GM23338 (cell line): ENCODE results near the gene STAT1.

Source experiments
- CTCF ChIP-seq, 2 experiments: fragments of 200-600 bp in 1 of 2; sonication (generic) in 1 of 2; conservative IDR thresholded peaks; 2 replicates each; pipeline versions ENCODE4 v1.5.1 to v1.6.1; 2016 to 2017; ENCODE audit warnings: antibody characterized with exemption in 2 of 2, low read depth in 2 of 2, mild to moderate bottlenecking in 2 of 2, moderate library complexity in 1 of 2
- STAT1 ChIP-seq: IDR thresholded peaks from one replicate; pipeline ENCODE4 v1.6.1; 2016; ENCODE audit warnings: antibody characterized with exemption; ENCODE audit not compliant: unreplicated experiment
- ZNF462 ChIP-seq: fragments of 250-450 bp; sonication (Bioruptor Pico); IDR thresholded peaks from 2 replicates; pipeline ENCODE4 v1.5.0; 2020; ENCODE audit warnings: mild to moderate bottlenecking, moderate library complexity

- TF ChIP-seq CTCF (conservative IDR thresholded peaks at IDR 0.05; ENCODE audit: low read depth in 2 of 2) (no peak), ZNF462 (no peak), STAT1 (no peak)
Observed at GRCh38 chr2:191015831-191016230, 1.9 kb upstream of the STAT1 start.
